Posterior vena cava (tissue), 2 donors: ENCODE measurements around the gene RAP1GDS1. TPM values are rescaled to one million over a fixed set of nuclear protein-coding genes. Genes with fewer than 3 reads are reported as not detected.

Experiments
- DNase-seq: peaks from one replicate; pipeline ENCODE4 v3.0.0-alpha.2; 2020; ENCODE audit warnings: low spot score
- intact Hi-C, 2 donors: fragments of 100-400 bp; cut with DNase I; formaldehyde crosslinking; loops; one replicate each; pipeline versions ENCODE4 v1.14.1 to v1.14.2; 2022 to 2023
- long read RNA-seq, 2 donors: library from polyadenylated mRNA; unstranded; transcript quantifications; one replicate each; pipeline ENCODE4 v2.0.0, GENCODE V29; 2020 to 2021
- total RNA-seq, 2 donors: library from RNA; stranded (reverse); fragmentation: NEBNext Ultra II Directional; extraction: Animal tissue kit (Norgen Biotek cat#: 25700); gene quantifications; one replicate each; pipeline ENCODE4 v1.2.1, GENCODE V29; 2021
- donor health status: DM: yes; HTN: yes; CAD: no.
- donor health status: DM: yes; HTN: yes; CAD: no.

The RAP1GDS1 gene, protein sequence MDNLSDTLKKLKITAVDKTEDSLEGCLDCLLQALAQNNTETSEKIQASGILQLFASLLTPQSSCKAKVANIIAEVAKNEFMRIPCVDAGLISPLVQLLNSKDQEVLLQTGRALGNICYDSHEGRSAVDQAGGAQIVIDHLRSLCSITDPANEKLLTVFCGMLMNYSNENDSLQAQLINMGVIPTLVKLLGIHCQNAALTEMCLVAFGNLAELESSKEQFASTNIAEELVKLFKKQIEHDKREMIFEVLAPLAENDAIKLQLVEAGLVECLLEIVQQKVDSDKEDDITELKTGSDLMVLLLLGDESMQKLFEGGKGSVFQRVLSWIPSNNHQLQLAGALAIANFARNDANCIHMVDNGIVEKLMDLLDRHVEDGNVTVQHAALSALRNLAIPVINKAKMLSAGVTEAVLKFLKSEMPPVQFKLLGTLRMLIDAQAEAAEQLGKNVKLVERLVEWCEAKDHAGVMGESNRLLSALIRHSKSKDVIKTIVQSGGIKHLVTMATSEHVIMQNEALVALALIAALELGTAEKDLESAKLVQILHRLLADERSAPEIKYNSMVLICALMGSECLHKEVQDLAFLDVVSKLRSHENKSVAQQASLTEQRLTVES
- 10 to 100 TPM; 36.1 to 40.3 TPM for total RNA-seq
- long read RNA-seq, donor 1, transcript RAP1GDS1-205 (15 exons, 3,681 nt), result major isoform, 8 of 15 reads
- long read RNA-seq, donor 1, partial matches to known transcripts, result 1 of 15 reads
- long read RNA-seq, donor 1, other reads (novel, unspliced or antisense), result 3 of 15 reads
- long read RNA-seq, donor 2, transcript RAP1GDS1-205 (15 exons, 3,681 nt), result major isoform, 11 of 51 reads
- long read RNA-seq, donor 2, transcript RAP1GDS1-217 (5 exons, 941 nt), result minor isoform, 8 of 51 reads
- long read RNA-seq, donor 2, partial matches to known transcripts, result 6 of 51 reads
- long read RNA-seq, donor 2, other reads (novel, unspliced or antisense), result 15 of 51 reads

DNA sequence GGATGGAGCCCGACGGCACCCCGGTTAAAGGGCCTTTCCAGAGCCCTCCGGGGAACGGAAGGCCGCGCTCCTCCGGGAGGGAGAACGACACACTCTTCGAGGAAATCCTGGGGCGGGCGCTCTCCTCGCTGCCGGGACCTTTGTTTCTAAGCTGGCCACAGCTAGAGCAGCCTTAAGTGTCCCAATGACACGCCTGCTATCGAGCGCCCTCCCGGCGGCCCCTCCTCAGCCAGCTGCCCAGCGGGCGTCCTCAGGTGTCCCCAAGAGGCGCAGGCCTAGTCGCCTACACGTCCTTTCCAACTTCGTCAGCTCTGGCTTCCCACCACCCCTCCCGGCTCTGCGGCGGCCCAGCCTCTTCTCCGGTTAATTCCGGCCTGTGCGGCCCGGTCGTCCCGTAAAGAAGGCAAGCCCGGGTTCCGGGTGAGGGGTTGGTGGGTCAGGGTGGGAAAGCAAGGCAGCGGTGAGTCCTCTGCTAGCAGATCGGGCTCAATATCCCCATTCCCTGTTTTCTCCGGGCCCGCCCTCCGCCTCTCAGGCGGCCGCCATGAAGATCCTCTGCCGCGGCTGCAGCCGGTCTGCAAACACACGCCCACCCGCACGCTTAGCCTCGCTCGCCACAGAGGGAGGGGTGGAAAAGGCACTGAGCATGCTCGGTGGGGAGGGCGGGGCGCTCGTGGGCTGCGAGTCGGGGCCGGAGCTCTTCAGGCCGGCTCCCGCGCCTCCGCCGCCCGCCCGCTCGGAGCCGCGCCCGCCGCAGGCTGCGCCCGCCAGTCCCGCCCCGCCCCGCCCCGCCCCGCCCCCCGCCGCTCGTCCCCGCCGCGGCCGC lies at the start of gene RAP1GDS1:
TSS of gene RAP1GDS1 (plus strand) at position 806 of the 826 bp plus-strand sequence. CDS start 182 bp downstream, outside the sequence.
- intact Hi-C loops, result no loop called here
- peak; percentile 98 for DNase-seq

DNA sequence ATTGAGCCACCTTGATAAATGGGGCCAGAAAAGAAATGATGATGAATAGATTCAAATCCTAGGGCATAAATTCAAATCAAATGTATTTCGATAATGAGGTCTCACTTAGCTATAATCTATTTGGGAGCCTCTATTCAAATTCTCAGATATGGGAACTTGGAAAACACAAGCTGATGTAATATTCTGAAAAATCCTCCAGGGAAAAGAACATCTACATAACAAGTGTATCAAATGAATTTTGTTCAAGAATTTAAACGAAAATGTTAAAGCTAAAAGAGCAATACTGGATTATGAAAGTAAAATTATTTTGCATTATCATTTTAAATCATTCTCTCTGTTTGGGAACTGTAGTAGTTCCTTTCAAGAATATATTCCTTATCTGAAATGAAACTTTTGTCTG lies 38.9 kb upstream of the RAP1GDS1 start:
- no peak for DNase-seq
- intact Hi-C loops, result no loop called here

DNA sequence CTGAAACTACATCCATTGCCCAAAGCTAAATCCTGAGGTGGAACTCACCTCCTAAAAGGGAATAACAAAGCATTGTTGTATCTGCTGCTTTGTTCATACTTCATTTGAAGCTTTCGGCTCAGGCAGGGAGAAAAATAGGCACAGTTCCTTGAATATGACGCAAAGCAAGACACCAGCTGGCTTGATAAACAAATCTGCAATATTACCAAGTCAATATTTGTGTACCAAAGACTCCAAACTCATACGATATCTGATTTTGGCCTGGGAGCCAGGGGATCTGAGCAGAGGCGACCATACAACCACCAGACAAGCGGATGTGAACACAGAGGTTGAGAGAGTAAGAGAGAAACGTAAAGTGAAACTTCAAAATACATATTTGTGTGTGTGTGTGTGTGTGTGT lies 34.8 kb upstream of the RAP1GDS1 start:
- intact Hi-C loops, result no loop called here
- no peak for DNase-seq

DNA sequence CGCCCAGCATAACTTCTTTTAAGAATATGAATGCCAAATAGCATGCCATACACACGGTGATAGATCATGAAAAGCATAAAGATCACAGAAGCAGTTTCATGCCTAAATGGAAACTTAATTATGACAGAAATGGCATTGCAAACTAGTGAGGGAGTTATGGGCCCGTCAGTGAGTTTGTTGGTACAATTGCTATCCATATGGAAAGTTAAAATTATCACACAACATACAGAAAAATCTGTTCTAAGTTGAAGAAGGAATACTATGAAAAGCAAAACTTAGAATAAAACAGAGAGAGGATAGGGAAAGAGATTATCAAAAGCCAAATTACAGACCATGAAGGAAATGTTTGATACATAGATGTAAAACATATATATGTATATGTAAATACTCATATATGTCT lies 30.2 kb upstream of the RAP1GDS1 start:
- DNase-seq, result no peak
- intact Hi-C loops, result no loop called here

DNA sequence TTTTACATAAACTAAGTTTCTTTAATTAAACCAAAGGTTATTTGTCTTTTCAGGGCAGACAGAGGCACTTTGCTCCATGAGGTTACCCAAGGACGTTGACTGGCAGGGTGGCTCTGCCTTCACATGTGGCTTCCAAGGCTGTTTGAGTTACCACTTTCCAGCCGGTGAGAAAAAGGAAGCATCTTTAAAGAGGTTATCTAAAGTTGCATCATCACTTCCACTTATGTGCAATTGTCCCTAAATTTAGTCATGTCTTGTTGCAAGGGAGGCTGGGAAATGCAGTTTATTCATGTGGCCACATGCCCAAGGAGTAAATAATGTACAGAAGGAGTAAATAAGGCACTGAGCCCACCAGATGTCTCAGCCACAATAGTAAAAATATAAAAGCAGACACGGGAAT lies 29.0 kb upstream of the RAP1GDS1 start:
- no peak for DNase-seq
- intact Hi-C loops, result no loop called here

DNA sequence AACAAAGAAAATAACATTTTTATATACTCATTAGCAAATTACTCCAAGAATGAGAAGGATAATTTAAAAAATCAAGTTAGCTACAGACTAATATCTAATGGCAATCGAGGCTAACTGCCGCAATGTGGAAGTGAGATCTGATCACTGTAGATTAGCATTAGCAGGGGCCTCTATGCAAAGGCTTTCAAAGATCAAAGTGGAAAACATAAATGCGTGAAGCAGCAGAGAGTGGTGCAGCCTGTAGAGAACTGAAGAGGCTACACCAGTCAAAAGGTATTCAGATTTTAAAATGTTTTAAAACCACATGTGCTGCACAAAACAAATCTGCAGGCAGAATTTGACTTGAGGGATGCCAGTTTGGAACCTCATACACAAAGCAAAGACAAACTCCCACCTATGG lies 24.0 kb upstream of the RAP1GDS1 start:
- no peak for DNase-seq
- intact Hi-C loops, result no loop called here

DNA sequence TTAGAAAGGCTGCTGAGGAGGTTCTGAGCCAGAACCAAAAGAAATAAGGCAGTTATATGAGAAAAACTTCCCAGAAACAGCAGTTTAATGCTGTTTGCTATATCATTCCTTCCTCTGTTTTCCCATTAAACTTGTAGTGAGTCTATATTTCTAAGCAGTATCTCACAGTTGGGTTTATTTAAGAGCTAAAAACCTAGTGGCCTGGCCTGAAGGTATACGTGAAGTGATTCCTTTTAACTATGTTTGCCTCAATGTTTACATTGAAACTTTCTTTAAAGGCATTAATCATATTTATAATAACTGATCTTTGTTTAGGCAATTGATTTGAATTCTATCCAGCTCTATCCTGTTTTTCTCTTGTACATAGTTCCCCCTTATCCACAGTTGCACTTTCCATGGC lies 19.1 kb upstream of the RAP1GDS1 start:
- no peak for DNase-seq
- intact Hi-C loops, result no loop called here

DNA sequence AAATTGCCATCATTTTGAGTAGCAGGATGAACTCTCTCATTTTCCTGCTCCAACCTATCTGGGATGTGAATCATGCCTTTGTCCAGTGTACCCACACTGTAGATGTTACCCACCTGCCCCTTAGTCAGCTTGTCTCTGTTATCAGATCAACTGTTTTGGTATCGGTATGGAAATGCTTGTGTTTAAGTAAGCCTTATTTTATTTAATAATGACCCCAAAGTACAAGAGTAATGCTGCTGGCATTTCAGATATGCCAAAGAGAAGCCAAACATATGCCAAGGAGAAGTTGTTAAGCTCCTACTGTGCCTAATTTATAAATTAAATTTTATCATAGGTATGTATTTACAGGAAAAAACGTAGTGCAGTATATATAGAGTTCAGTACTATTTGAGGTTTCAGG lies 18.6 kb upstream of the RAP1GDS1 start:
- no peak for DNase-seq
- intact Hi-C loops, result no loop called here

DNA sequence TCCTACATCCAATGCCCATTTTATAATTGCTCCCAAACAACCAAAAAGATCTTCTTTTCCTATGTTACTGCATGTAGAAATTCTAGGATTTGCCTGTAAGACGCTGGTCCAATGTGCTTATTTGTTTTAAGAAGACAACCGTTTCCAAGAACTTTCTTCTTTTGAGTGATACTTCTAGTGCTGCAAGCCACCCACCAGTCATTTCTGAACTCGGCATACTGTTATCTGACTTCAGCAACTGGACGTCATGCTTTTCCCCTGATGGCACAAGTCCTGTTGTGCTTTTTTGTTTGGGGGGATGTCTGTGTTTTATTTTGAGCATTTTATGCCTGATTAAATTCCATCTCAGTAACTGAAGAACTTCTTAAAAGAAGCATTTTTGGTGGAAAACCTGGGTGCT lies 16.0 kb upstream of the RAP1GDS1 start:
- no peak for DNase-seq
- intact Hi-C loops, result no loop called here

DNA sequence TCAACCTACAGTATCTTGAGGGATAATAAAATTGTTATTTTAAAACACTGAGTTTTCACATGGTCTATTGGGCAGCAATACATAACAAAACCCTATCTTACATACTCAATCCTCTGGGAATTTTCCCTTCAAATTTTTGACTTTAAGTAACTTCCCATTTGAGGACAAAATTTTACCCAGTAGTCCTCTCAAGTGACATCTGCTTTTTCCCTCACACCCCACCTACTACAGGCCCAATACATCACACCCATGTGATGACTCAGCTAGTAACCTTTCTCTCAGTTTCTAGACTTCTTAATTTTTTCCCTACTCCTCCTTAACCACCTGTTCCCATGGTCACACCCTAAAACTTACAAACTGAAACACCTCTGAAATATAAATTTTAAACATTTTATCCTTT lies 12.2 kb upstream of the RAP1GDS1 start:
- intact Hi-C loops, result no loop called here
- no peak for DNase-seq

DNA sequence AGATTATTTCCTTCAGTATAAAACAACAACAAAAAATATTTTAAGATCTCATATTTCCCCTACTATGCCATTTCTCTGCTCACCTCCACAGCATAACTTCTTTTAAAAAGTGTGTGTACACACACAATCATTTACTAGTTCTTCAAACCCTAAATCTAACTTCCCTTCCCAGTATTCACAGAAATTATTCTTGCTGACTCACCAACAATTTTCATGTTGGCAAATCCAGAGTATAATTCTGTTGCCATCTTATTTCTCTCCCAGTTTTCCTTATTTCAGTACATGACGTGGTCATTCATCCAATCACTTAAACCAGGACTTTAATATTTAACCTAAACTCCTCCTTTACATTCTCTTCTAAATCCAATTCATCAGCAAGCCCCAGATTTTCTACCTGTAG lies 11.4 kb upstream of the RAP1GDS1 start:
- no peak for DNase-seq
- intact Hi-C loops, result no loop called here

DNA sequence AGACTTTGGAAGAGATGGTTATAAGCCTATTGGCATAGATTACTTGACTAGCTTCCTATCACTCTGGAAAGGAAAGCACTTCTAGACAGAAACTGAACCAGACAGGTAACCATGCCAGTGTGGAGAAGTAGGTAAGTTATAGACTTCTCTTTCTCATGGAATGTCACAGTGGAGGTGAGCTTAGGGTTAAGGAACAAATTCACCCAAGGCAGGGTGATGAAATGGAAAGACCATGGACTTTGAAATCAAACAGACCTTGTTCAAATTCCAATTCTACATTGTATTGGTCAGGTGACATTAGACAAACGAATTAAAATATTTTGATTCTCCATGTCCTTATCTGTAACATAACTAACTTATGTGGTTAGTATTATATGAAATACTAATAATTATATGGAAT lies 7.7 kb upstream of the RAP1GDS1 start:
- intact Hi-C loops, result no loop called here
- DNase-seq, result no peak

DNA sequence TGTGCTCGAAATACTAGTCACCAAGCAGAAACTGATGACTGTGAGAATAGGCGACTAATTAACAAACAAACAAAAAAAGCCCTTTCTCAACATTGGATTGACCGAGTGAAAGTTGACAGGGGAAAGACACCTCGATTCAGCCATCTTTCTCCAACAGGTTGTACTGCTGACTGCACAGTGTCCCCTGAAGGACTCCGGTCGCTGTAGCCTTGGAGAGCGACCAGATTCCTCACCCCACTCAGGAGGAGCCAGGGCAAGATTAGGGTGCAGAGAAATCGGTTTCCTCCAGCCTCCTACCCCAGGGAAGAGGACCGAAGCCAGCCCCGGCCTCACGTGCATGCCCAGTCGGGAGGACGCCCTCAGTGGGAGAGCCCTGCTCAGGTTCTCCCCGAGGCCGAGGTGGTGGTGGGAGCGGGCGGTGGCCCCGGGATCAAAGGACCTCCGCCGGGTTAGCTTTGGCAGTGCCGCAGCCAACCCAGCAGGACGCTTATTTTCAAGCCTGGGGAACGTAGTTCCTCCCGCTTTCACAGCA lies 1.1 kb upstream of the RAP1GDS1 start:
- DNase-seq, result no peak
- intact Hi-C loops, result no loop called here

DNA sequence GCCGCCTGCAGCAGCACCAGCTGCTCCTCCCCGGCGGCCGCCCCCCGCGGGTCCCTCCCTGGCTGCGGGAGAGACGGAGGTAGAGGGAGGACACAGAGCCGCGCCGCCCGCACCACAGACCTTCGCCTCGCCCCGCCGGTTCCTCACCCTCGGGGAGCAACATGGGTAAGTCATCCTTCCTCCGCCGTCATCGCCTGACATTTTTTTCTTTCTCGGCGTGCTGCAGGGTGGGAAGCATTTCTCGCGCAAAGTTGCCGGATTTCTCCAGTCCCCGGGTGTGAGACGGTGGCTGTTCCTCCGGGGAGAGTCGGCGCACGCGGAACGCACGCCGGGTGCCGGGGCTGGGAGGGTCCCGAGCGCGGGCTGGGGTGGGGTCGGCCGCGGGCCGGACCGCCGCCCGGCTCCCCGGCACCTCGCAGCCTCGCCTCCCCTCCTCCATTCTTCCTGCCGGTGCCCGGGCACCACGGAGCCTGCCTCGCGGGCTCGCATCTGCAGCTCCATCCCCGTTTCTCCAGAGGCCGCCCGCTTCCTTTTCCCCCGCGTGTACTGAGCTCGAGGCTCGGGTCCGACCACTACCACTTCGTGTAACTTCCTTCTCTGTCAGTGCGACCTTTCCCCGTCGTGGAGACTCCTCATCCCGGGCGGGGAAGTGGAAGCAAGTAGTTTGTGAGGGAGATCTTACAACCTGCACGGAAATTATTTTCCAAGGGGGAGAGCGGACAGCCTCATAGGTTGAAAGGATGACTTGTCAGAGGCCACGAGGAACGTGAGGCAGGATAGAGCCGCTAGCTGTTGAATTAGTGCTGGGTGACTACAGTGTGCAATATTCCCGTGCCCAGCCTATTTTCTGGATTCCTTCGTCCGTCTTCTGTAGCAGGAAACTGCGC lies 464 bp downstream of the RAP1GDS1 start:
- intact Hi-C loops, result no loop called here
- peak; percentile 85 for DNase-seq

DNA sequence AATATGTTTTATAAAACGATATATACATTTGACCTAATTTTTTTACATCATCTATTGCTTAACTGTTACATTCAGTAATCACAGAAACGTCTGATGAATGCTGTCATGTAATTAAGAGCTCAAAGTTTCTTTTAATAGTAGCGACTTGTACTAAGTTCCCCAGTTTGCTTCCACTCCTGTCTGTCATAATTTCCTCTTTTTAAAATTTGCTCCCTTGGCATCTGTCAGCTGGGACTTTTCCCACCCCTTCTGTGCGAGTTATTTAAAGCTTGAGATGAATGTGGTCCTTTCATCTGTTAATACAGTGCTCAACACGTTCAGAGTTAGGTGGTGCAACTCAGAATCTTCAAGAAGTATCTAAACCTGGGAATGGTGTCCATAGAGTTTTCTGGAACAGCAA lies 1.2 kb downstream of the RAP1GDS1 start:
- DNase-seq, result no peak
- intact Hi-C loops, result no loop called here

DNA sequence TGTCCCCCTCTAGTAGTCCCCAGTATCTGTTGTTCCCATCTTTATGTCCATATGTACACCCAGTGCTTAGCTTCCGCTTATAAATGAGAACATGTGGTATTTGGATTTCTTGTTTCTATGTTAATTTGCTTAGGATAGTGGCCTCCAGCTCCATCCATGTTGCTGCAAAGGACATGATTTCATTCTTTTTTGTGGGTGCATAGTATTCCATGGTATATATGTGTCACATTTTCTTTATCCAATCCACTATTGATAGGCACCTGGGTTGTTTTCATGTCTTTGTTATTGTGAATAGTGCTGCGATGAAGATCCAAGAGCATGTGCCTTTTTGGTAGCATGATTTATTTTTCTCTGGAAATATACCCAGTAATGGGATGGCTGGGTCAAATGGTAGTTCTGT lies 6.3 kb downstream of the RAP1GDS1 start:
- intact Hi-C loops, result no loop called here

DNA sequence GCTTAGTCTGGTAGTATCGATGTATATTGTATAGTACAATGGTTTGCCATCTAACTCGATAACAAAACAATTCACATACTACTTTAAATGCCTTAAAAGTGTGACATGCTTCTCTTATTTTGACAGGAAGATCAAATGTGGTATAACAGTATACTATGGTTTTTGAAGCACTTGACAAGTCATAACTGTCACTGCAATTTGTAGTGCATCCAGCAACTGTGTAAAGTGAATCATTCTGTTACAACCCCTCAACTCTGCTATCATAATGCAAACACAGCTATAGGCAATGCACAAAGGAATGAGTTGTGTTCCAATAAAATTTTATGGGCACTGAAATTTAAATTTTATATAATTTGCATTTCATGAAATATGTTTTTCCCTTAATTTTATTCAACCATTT lies 14.0 kb downstream of the RAP1GDS1 start:
- DNase-seq, result no peak
- intact Hi-C loops, result no loop called here

More for the DNA sequence above, 6.3 kb downstream of the RAP1GDS1 start:
- no peak for DNase-seq
